Umbilical cord (tissue), 2 donors: Measurements from ENCODE around the gene SNRK. TPM values are rescaled to one million over a fixed set of nuclear protein-coding genes. Genes with fewer than 3 reads are reported as not detected.

Experiments
- DNase-seq: peaks from one replicate; pipeline ENCODE4 v3.0.0-alpha.2; 2015; ENCODE audit warnings: low spot score
- total RNA-seq: library from RNA; depleted of rRNA; stranded (reverse); fragments of >200 nt; gene quantifications from one replicate; pipeline ENCODE4 v1.2.3, GENCODE V29; 2014; ENCODE audit warnings: low replicate concordance; ENCODE audit not compliant: insufficient read depth

SNRK gene
- total RNA-seq, 1 donor from 2014 or later: 27.4 TPM

DNA sequence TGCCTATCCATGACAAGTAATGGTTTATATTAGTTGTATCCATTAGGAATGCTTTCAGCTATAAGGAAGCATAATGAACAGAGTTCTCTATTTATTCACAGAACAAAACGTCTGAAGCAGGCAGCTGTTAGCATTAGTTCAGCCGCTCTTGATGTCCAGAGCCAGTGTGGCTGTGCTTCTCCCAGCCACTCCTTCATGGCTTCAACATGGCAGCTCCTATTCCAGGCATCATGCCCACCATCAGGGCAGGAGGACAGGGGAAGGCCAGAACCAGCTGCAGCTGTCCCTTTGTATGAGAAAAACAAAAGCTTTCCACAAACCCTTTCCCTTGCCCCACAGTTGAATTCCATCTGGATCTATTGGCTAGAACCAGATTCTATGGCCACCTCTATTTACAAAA lies 12.9 kb upstream of the SNRK start:
- DNase-seq: no peak

DNA sequence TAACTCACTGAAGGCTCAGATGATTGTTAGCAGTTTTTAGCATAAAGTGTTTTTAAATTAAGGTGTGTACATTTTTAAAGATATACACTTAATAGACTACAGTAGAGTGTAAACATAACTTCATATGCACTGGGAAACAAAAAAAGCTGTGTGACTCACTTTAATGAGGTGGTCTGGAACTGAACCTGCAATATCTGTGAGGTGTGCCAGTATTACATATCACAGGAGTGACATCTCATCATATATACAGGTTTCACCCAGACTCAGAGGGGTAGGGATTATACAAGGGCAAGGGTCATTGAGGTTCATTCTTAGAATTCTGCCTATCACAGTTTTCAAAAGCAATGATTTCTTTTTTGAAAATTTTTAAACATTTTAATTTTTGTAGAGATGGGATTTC lies 7.3 kb upstream of the SNRK start:
- DNase-seq: no peak

DNA sequence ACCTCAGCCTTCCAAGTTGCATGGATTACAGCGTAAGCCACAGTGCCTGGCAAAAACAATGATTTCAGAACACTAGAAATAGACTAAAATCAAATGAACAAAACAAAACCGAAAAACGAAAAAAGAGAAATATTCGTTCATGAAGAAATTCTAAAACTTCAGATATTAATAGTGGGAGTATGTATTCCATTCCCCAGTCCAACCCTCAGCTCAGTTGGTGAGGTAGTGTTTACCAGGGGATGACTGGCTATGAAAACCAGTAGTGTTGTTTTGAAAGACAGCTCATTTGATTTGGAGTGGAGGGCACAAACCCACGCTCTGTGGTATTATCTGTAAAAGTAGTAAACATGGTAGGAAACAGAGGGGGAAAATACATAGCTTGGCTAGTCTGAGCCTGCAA lies 6.8 kb upstream of the SNRK start:
- no peak for DNase-seq

DNA sequence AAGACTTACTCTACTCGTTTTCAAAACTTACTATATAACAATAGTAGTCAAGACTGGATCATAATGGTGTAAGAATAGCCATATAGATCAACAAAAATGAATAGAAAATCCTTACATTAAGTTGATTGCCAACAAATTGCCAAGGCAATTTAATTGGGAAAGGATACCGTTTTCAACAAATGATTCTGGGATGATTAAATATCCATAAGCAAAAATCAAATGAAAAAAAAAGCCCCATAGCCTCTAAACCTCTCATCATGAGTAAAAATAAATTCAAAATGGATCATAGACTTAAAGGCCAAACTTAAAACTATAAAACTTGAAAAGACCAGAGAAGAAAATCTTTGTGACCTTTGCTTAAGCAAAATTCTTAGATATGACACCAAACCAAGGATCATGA lies 5.3 kb upstream of the SNRK start:
- no peak for DNase-seq

DNA sequence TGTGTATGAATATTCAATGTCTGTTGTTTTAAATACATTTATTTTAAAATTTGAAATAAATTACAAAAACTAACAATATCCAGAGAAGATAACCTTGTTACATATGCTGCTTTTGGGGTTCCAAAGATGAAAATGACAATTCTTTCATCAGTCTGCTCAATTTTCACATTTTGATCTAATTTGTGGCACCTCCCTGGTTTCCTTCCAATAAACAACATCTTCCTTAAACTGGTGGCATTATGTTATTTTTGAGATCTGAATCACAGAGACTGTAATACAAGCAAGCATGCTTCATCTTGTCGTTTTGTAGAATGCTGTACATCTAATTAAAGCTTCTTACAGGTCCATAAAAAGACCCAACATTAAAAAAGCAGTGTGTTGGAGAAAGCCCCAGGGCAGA lies 2.2 kb upstream of the SNRK start:
- no peak for DNase-seq

DNA sequence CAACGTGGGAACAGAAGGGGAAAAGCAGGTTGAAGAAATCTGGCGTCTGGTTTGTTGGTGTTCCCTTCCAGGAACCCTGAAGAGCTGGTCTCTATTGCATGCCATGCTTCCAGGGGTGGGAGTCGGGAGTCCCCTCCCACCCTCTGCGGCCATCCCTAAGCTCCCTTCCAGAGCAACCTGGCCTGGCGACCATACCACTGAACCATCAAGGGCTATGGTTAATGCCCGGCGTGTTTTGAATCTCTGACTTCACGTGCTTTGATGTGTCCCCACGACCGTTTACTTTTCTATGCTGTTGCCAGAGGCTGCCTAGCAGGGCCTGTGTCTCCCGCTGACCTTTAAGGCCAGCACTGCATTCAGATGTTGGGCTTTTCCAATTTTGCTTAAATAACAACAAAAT lies 696 bp upstream of the SNRK start:
- DNase-seq: no peak

DNA sequence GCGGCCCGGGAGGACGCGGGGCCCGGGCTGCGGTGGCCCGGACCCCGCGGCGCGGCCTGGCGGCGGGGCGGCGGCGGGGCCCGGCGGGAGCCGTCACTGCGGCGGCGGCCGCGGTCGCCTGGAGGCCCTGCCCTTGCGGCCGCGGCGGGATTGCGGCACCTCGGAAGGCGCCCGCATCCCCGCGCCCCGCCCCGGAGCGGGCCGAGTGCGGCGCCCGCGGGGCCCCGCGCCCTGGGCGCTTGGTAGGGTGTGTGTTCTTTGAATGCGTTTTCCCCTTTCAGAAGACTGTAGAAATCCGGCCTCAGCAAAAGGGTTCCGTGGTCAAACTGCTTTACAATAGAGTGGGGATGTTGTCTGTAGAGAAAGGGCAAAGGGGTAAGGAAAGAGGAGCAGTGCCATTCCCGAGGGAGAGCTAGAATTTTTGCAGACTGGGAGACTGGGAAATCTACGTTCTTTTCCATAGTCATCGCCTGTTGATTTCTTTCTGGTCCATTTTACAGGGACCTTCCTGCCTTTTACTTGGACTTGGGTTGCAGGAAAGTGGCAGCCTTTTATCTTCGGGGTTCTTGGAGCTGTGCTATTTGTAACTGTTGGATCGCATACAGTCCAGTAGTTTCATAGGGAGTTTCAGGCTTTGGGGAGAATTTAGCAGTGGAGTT lies 630 bp downstream of the SNRK start:
- DNase-seq: peak; percentile 21

DNA sequence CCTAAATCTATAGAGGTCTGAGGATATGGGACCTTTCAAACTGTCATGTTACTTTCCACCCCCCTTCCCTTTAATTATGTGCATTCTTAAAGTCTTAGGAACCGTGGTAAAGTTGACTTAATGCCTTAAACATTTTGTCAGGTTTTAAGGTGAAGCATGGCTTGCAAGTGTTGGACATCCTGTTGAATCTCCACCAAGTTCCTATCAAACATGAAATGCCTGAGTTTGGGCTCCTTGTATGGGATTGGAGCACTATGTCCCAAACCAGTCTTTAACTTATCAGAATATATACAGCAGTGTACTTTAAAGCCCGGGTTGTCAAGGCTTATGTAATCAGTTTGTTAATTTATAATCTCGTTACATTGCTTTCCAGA lies 1.1 kb downstream of the SNRK start:
- no peak for DNase-seq

DNA sequence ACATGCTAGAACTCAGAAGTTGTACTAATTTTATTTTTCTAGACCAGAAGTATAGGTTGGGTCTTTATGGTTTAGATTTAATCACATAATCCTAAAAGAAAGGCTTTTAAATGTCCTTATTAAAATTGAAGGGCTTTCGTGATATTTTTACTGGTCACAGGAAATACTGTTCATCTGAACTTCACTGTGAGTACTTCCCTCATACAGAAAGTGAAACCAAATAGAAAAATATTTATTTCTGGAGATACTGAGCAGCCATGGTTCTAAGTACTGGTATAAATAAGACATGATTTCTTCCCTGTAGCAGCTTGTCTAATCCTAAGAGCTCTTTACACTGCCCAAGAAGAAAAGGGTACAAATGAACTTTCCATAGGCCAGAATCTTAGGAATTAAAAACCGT lies 2.0 kb downstream of the SNRK start:
- DNase-seq: peak; percentile 46

DNA sequence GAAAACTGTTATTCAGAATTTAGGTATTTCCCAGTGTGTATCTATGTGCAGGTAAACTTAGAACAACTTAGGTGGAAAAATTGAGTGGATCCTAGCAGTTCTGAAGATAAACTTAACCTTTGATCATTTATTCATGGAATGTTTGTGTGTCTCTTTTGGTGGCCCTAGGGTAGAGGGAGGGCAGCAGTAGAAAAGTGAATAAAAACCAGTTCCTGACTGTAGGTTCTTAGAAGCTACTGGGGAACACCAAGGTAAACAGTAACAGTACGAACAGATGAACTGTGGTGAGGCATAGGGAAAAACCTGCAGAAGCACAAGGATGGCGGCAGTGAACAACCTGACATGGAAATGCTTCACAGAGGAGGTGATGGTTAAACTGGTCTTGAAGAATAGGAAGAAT lies 2.5 kb downstream of the SNRK start:
- DNase-seq: no peak

DNA sequence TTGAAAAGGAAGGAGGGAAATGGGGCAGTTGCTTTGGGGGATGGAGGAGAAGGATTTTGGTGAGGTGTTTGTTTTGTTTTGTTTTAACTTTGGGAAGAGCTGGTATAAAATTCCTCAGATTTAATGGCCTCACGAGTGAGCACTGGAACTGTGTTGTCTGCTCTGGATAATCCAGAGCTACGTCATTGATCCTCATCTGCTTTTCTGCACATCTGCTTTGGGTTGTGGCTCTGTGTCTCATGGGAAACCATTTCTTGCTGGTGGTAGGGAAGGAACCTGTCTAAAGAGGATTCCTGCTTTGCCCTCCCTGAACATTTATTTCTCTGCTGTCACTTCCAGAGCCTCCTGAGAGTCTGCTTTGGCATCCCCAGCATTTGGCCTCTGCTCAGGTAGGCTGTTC lies 3.1 kb downstream of the SNRK start:
- peak; percentile 54 for DNase-seq

DNA sequence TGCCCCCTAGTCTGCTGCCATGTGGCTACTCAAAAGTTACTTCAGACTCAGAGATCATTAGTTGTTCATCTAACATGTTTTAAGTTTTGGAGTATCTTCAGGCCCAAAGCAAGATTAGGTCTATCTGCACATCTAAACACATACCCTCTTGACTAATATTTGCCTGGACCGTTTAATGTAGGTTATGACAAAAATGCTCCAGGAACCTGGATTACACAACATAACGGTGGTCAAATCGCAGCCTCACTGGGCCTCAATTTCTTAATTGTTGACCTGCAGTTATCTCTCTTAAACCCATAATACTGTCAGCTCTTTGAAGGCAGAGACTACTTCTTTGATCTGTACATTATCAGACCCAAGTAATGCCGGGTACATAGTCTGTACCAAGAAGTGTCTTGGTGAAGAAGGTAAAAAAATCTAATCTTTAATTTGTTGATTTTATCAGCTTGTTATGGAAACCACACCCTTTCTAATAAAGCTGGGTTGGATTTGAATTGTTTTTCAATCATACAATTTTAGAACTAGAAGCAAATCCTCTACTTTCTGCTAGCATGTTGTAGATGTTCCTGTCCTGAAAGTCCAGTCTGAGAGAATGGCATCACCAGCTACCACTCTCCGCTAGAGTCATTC lies 3.6 kb downstream of the SNRK start:
- DNase-seq: no peak

DNA sequence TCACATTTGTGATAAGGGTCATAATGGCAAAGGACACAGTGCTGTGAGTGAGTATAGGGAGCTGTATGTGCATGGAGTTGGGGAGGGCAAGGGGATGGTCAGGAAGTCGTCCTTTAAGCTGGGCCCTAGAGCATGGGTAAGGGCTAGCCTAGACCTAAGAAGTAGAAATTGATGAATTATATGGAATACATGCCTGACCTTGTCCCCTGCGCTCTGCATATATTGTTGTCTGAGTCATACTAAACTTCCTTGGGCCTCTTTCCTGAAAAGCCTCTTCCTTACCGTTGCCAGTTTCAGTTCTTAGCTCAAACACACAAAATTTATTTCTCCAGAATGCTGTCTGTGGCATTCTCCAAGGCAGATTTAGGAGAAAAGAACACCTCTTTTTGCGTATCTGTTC lies 4.6 kb downstream of the SNRK start:
- peak; percentile 27 for DNase-seq

DNA sequence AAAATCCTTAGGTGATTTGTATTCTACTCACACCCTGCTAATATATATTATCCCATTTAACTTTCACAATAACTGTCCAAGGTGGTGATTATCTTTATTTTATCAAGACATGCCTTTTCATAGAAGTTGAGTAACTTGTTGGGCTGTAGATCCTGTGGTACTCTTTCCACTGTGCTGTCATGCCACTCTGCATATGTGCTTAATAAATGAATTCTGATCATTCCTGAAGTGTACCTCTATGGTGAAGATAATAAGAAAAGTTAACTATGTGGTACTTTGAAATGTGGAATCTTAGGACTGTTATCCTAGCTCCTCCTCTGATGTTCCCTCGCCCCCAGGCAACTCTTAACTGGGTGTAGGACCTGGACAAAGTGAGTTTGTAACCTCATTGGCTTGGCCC lies 5.2 kb downstream of the SNRK start:
- DNase-seq: no peak

DNA sequence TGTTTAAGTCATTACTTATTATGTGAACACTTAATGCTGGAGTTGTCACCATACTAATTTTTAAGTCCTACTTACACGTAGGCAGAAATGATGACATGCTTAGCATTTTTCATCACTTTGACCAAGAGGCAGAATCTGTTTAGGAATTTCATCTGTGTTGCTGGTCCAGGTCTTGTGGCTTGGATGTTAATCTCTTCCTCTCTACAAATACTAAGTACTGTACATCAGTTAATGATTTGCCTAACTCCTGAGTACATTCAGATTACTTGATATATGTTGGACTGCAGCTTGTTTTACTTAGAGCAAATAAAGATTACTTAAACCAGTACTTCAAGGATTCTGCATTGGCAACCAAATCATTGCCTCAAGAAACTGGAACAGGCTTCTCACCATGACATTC lies 8.6 kb downstream of the SNRK start:
- no peak for DNase-seq

DNA sequence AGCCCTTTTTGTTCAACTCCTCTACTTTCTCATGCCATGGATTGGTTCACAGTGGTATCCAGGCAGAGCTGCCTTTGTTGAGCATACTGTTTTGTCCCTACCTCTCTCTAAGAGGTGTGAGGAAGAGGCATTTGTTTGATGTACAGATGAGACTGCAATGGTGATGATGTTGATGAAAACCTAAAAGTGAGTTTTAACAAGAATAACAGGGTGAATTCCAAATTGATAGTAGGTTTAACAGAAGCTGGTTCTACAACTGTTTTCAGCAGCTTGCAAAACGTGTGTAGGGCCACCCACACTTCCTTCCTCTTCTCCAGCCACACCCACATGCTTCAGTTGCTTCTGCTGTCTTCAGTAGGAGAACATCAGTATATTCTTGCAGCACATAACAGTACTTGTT lies 10.2 kb downstream of the SNRK start:
- peak; percentile 23 for DNase-seq

DNA sequence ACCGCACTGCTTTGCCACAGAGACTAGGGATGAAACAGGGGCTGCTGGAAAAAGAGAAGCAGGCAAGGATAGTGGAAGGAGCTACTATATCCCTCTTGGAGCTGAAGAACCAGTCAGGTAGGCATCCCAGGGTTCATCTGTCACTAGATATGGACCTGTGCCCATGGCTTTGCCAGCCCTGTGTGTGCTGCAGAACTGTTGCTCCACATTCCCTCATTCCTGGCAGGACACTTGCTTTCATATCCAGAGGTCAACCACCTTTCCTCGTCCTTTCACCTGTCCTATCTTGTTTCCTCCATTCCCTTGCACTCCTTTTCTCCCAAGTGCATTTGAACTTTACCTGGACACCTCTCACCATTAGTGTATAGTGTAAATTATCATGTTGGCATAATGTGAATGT lies 12.0 kb downstream of the SNRK start:
- no peak for DNase-seq

DNA sequence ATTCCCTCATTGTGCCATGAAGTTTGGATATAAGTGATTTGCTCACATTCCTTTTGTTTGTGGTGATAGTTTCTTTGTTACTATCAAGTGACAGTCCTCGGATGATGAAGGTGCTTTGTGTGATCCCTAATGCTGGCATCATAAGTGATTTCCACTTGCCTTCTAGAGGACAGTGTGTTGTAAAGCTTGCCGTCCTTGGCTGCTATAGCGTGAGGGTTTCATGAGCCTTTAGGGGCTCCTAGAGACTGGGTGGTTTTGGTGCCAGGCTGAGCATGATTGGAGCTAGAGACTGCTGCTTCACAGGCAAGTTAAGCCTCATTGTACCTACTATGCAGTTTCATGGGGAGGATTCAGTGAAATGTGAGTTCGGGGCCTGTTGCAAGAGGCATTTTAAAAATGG lies 12.4 kb downstream of the SNRK start:
- no peak for DNase-seq

DNA sequence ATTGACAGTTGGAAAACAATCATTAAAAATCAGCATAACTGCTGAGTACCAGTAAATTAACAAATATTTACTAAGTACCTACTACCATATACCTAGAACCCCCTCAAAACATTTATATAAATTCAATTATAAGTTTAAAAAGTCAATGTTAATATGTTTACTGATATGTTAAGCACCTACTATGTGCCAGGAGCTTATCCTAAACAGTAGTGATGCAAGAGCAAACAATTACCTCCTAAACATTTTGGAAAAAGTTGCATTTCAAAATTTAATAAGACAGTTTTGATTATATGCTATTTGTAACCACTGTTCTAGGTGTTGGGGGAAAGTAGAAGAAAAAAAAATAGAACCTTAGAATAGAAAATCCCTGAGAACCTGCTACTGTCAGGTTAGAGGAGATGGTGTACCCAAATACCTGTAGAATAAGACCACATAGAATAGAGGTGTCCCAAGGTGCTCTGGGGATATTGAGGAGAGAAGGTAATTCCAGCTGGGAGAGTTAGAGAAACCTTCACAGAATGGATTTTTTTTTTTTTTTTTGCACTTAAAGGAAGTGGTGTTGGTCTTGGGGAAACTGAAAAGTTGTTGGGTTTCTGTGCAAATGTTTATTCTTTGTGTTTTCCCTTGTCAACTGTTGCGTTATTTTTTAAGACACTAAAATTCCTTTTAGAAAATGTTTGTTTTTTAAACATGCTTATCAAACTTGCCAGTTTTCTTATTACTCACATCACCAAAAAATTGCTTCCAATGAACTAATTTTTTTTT lies 16.0 kb downstream of the SNRK start:
- no peak for DNase-seq

DNA sequence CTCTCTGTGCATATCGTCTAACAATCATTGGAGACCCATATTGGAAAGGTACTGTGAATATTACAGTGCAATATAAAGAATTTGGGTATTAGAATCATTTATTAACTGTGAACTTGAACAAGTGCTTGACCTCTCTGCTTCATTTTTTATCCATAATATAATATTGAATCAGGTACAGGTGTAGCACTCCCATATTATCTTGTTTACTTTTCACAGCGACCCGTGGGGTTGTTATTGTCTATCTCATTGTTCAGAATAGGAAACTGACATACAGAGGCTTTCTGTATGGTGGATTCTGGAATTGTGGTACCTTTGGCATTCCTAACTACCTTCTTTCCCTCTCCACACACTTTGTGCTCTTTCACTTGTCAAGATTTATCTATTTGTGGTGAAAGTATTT lies 17.8 kb downstream of the SNRK start:
- DNase-seq: no peak

DNA sequence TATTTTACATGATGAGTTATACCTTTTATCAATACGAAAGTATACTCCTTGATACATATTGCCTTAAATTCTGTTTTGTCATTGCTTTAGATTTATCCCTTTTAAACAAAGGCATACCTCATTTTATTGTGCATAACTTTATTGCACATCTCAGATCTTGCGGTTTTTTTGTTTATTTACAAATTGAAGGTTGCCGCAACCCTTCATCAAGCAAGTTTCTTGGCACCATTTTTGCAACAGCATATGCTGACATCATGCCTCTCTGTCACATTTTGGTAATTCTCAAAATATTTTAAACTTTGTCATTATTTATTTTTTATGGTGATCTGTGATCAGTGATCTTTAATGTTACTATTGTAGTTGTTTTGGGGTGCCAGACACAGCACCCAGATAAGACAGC lies 20.9 kb downstream of the SNRK start:
- DNase-seq: no peak

DNA sequence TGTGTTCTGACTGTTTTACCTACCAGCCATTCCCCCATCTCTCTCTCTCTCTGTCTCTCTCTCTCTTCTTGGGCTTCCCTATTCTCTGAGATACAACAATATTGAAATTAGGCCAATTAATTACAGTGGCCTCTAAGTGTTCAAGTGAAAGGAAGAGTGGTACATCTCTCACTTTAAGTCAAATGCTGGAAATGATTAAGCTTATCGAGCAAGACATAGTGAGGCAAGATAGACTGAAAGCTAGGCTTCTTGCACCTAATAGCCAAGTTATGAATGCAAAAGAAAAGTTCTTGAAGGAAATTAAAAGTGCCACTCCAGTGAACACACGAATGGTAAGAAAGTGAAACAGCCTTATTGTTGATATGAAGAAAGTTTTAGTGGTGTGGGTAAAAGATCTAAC lies 21.3 kb downstream of the SNRK start:
- no peak for DNase-seq
